K562 (cell line): ENCODE results near the gene QRICH1. TPM values are rescaled to one million over a fixed set of nuclear protein-coding genes. Genes with fewer than 3 reads are reported as not detected.

Source experiments
- ATF7 ChIP-seq: fragments of 450-650 bp; IDR thresholded peaks from 2 replicates; pipeline ENCODE4 v1.7.1; 2014; ENCODE audit warnings: mild to moderate bottlenecking, moderate library complexity
- GABPB2 ChIP-seq: fragments of 250-450 bp; sonication (Bioruptor Pico); conservative IDR thresholded peaks from 2 replicates; pipeline ENCODE4 v1.5.1; 2021; ENCODE audit warnings: mild to moderate bottlenecking
- HCFC1 ChIP-seq: IDR thresholded peaks from 2 replicates; pipeline ENCODE4 v1.6.1; 2012; ENCODE audit warnings: low read depth, low read length, improper control_type of control experiment
- HDGF ChIP-seq: fragments of 450-650 bp; IDR thresholded peaks from 2 replicates; pipeline ENCODE4 v1.6.1; 2016
- JUND ChIP-seq, 2 experiments: IDR thresholded peaks; 2 replicates in 1 of 2; 3 replicates in 1 of 2; pipeline ENCODE4 v1.6.1; 2011; ENCODE audit warnings: borderline replicate concordance in 2 of 2, low read depth in 2 of 2, low read length in 2 of 2, improper control_type of control experiment in 1 of 2, missing biosample characterization in 1 of 2, missing genetic modification characterization in 1 of 2, missing genetic modification reagents in 1 of 2
- KLF13 ChIP-seq: fragments of 450-650 bp; IDR thresholded peaks from 2 replicates; pipeline ENCODE4 v1.6.1; 2016; ENCODE audit warnings: missing genetic modification characterization, low read depth, mild to moderate bottlenecking, missing compliant biosample characterization, moderate library complexity, borderline replicate concordance
- MTA2 ChIP-seq: fragments of 450-650 bp; IDR thresholded peaks from 2 replicates; pipeline ENCODE4 v1.6.1; 2016; ENCODE audit warnings: low read depth
- MYC ChIP-seq, 2 experiments: fragments of 250-450 bp in 1 of 2; sonication (Bioruptor Pico) in 1 of 2; IDR thresholded peaks; 2 replicates each; pipeline versions ENCODE4 v1.5.1 to v1.6.1; 2012 to 2021; ENCODE audit warnings: low read depth in 2 of 2, borderline replicate concordance in 1 of 2, improper control_type of control experiment in 1 of 2, low read length in 1 of 2, mild to moderate bottlenecking in 1 of 2, moderate library complexity in 1 of 2
- NCOA1 ChIP-seq: fragments of 450-650 bp; IDR thresholded peaks from 2 replicates; pipeline ENCODE4 v1.6.1; 2016; ENCODE audit warnings: low read depth
- PTBP1 ChIP-seq: fragments of 200-400 bp; formaldehyde crosslinking; IDR thresholded peaks from 2 replicates; pipeline ENCODE4 v1.6.1; 2017; ENCODE audit warnings: low read depth, low read length
- SMARCE1 ChIP-seq: fragments of 450-650 bp; IDR thresholded peaks from 2 replicates; pipeline ENCODE4 v1.7.1; 2016; ENCODE audit warnings: mild to moderate bottlenecking
- TAF1 ChIP-seq: IDR thresholded peaks from 2 replicates; pipeline ENCODE4 v1.6.1; 2011; ENCODE audit warnings: mild to moderate bottlenecking, low read length, moderate library complexity; ENCODE audit not compliant: insufficient read depth, control insufficient read depth, severe bottlenecking; ENCODE audit errors: extremely low read depth
- XRCC4 ChIP-seq: IDR thresholded peaks from one replicate; pipeline ENCODE4 v1.6.1; 2011; ENCODE audit not compliant: insufficient read depth, insufficient read length; ENCODE audit errors: extremely low read depth
- ZC3H11A ChIP-seq: IDR thresholded peaks from 2 replicates; pipeline ENCODE4 v1.6.1; 2012; ENCODE audit warnings: low read depth, low read length, improper control_type of control experiment
- ZNF184 ChIP-seq: sonication (generic); formaldehyde crosslinking; IDR thresholded peaks from 2 replicates; pipeline ENCODE4 v1.5.0; 2020; ENCODE audit warnings: missing genetic modification reagents
- ZNF586 ChIP-seq: fragments of 450-650 bp; formaldehyde crosslinking; conservative IDR thresholded peaks from 2 replicates; pipeline ENCODE4 v1.4.0; 2020; ENCODE audit warnings: mild to moderate bottlenecking, moderate library complexity
- polyA plus RNA-seq, 8 experiments: library from polyadenylated mRNA; depleted of rRNA in 4 of 8; stranded (reverse) in 5 of 8; unstranded in 3 of 8; fragments of >200 nt; fragmentation: Nextera tagmentation in 2 of 8; fragmentation: Illumina TruSeq in 1 of 8; extraction: Ambion mirVana in 2 of 8; extraction: Trizol in 1 of 8; gene quantifications; 2 replicates each; pipeline versions ENCODE4 v1.2.1 to v1.2.3, GENCODE V29; 2011 to 2014; ENCODE audit warnings: inconsistent platforms in 1 of 8, missing spikeins in 1 of 8
- total RNA-seq, 7 experiments: library from RNA; depleted of rRNA in 6 of 7; stranded (reverse); fragments of >200 nt in 6 of 7; fragmentation: Illumina TruSeq in 2 of 7; extraction: Trizol in 2 of 7; gene quantifications; 2 replicates each; pipeline versions ENCODE4 v1.2.1 to v1.2.3, GENCODE V29; 2011 to 2021; ENCODE audit warnings: low replicate concordance in 1 of 7
- TF ChIP-seq, protein P1 (sequence below): fragments of 450-650 bp; conservative IDR thresholded peaks from 2 replicates; pipeline ENCODE4 v1.6.1; 2016; ENCODE audit warnings: missing genetic modification characterization, low read depth, mild to moderate bottlenecking, missing compliant biosample characterization, moderate library complexity
- TF ChIP-seq, protein P2 (sequence below): fragments of 450-650 bp; IDR thresholded peaks from 2 replicates; pipeline ENCODE4 v1.6.1; 2014; ENCODE audit warnings: low read depth, mild to moderate bottlenecking, moderate library complexity, borderline replicate concordance
- TF ChIP-seq, protein P3 (sequence below): fragments of 450-650 bp; formaldehyde crosslinking; IDR thresholded peaks from 2 replicates; pipeline ENCODE4 v1.4.0; 2020; ENCODE audit warnings: mild to moderate bottlenecking, moderate library complexity

Gene QRICH1
- total and polyA plus RNA-seq, 9 of the 15 experiments (the other 6 are each of a cell fraction or from before 2014, with no cell fraction given), result 20.1 to 99.2 (median 56.7) TPM

DNA sequence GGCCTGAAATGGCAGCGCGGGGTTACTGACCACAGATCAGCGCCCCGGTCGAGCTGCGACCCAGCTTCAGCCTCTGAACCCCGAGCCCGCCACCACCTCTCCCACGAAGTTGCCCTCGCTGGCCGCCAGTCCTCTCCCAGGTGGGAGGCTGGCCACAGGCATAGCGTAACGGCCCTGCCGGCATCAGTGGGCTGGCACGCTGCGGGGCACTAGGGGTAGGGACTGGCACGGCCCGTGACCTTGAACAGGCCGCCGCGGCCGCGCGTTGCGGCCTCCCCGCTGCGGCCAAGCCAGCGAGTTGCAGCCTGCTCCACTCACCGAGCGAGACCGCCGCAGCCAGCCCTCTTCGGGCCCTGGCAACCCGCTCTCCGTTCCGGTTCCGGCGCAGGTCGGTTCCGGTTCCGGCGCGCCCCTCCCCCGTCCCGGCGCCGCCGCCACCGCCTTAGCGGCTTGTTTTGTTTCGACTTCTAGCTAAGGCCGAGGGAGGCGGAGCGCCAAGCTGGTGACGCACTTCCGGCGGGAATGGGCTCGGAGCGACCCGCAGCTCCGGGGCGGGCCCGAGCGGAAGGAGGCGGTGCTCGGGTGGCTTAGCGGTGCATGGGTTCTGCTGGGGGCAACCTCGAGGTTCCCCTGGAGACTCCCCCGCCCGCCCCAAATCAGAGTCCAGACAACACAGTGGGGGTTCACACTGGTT, 26.7 kb upstream of the QRICH1 start, which contains the start of gene USP19 (continued):
- peak; percentile 63; the same call in 1 of the 2 replicates for TF ChIP-seq MYC (IDR thresholded peaks at IDR 0.05; ENCODE audit: low read depth, low read length)
- no peak for TF ChIP-seq MYC (CRISPR knock-in tag; IDR thresholded peaks at IDR 0.05; ENCODE audit: borderline replicate concordance, low read depth)
- TF ChIP-seq, protein P1, sequence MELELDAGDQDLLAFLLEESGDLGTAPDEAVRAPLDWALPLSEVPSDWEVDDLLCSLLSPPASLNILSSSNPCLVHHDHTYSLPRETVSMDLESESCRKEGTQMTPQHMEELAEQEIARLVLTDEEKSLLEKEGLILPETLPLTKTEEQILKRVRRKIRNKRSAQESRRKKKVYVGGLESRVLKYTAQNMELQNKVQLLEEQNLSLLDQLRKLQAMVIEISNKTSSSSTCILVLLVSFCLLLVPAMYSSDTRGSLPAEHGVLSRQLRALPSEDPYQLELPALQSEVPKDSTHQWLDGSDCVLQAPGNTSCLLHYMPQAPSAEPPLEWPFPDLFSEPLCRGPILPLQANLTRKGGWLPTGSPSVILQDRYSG (tag), result no peak
- TF ChIP-seq, protein P2, sequence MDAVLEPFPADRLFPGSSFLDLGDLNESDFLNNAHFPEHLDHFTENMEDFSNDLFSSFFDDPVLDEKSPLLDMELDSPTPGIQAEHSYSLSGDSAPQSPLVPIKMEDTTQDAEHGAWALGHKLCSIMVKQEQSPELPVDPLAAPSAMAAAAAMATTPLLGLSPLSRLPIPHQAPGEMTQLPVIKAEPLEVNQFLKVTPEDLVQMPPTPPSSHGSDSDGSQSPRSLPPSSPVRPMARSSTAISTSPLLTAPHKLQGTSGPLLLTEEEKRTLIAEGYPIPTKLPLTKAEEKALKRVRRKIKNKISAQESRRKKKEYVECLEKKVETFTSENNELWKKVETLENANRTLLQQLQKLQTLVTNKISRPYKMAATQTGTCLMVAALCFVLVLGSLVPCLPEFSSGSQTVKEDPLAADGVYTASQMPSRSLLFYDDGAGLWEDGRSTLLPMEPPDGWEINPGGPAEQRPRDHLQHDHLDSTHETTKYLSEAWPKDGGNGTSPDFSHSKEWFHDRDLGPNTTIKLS, result no peak; the same call in 1 of the 2 replicates
- TF ChIP-seq HCFC1, result peak; percentile 69
- TF ChIP-seq JUND (IDR thresholded peaks at IDR 0.05; ENCODE audit: borderline replicate concordance, low read depth, low read length), result no peak
- no peak; the same call in 2 of the 3 replicates for TF ChIP-seq JUND (tag; IDR thresholded peaks at IDR 0.05; ENCODE audit: borderline replicate concordance, low read depth, low read length)
- TF ChIP-seq, protein P3, sequence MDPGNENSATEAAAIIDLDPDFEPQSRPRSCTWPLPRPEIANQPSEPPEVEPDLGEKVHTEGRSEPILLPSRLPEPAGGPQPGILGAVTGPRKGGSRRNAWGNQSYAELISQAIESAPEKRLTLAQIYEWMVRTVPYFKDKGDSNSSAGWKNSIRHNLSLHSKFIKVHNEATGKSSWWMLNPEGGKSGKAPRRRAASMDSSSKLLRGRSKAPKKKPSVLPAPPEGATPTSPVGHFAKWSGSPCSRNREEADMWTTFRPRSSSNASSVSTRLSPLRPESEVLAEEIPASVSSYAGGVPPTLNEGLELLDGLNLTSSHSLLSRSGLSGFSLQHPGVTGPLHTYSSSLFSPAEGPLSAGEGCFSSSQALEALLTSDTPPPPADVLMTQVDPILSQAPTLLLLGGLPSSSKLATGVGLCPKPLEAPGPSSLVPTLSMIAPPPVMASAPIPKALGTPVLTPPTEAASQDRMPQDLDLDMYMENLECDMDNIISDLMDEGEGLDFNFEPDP (CRISPR knock-in tag), result no peak
- TF ChIP-seq HDGF, result no peak
- TF ChIP-seq ZNF184 (CRISPR knock-in tag), result no peak
- no peak for TF ChIP-seq KLF13 (tag)
- TF ChIP-seq PTBP1, result no peak
- TF ChIP-seq TAF1, result peak; percentile 23
- no peak for TF ChIP-seq MTA2
- no peak for TF ChIP-seq GABPB2 (CRISPR knock-in tag)
- TF ChIP-seq ZC3H11A, result no peak
- no peak for TF ChIP-seq ZNF586 (CRISPR knock-in tag)
- no peak for TF ChIP-seq XRCC4
- peak; percentile 68 for TF ChIP-seq ATF7
- no peak; the same call in 1 of the 2 replicates for TF ChIP-seq NCOA1
- no peak for TF ChIP-seq SMARCE1
